ENCODE results near the gene MAN2B2. TPM values are rescaled to one million over a fixed set of nuclear protein-coding genes. Genes with fewer than 3 reads are reported as not detected.

The MAN2B2 gene
- 19.9 and 25.7 TPM in 2 replicates for total RNA-seq

DNA sequence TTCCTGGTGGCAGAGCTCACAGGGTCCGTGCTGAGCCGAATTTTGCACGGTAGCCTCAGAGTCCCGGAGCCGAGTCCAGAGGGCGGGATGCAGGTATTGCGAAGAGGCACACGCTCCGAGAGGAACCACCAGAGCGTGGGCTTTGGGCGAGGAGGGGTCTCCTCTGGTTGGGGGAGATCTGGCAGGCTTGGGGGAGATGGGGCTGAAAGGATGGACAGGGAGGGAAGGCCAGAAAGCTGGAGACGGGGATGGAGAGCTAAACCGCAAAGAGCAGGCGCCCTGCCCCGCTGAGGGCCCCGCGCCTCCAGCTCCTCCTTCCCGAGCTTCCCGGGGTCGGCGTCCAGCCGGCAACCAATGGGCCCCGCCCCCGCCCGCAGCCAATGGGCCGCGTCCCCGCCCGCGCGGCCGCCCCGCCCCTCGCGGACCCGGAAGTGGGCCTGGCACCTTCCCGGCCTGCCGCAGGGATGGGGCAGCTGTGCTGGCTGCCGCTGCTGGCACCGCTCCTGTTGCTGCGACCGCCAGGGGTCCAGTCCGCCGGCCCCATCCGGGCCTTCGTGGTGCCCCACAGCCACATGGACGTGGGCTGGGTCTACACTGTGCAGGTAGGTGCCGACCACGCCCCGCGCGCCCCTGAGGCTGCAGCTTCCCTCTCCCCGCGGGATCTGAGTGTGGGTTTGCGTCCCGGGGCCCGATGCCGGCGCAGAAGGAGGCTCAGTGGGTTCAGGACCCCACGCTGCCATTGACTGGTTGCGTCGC lies at the start of gene MAN2B2:
MAN2B2 (plus strand) TSS at position 443 of the 756 bp plus-strand sequence; CDS start at position 465, 22 bp downstream.

GRCh38 chr4:6640292-6641163 lies 65.5 kb downstream of the MAN2B2 start, which contains the start of gene MRFAP1:
Gene MRFAP1, plus strand, starts transcription at chr4:6640685. Its CDS starts 178 bp downstream, at chr4:6640863.

Other genes starting within 250 kb of the MAN2B2 start
- under 0.01 and 0.13 TPM in 2 replicates for gene PPP2R2C, start 102.6 kb upstream of the MAN2B2 start, total RNA-seq
- gene MRFAP1, start 65.5 kb downstream of the MAN2B2 start, total RNA-seq = 165 and 185 TPM in 2 replicates
- gene S100P, start 118.7 kb downstream of the MAN2B2 start, total RNA-seq = 0.13 TPM in 1 of 2 replicates, not detected in the other
- gene MRFAP1L1, start 134.7 kb downstream of the MAN2B2 start, total RNA-seq = 48.0 and 66.9 TPM in 2 replicates
- gene BLOC1S4, start 141.0 kb downstream of the MAN2B2 start, total RNA-seq = 9.1 and 9.4 TPM in 2 replicates
- gene KIAA0232, start 207.5 kb downstream of the MAN2B2 start, total RNA-seq = 19.7 and 30.3 TPM in 2 replicates

Measured in articular chondrocyte of knee joint (primary cell).